Esophagus squamous epithelium (tissue), 5 donors: ENCODE data around the gene CDH15. TPM values are rescaled to one million over a fixed set of nuclear protein-coding genes. Genes with fewer than 3 reads are reported as not detected.

Experiments used
- DNase-seq: peaks from one replicate; lab custom pipeline; 2025; lab: John Stamatoyannopoulos, UW
- H3K27ac ChIP-seq, 4 donors: fragments of 200-600 bp; sonication (generic); one replicate each; pipeline ENCODE4 v1.5.1; 2016 to 2019; ENCODE audit warnings: mild to moderate bottlenecking in 1 of 4
- H3K27me3 ChIP-seq, 4 donors: fragments of 200-600 bp; sonication (generic); 1 replicate in 3 of 4; 2 replicates in 1 of 4; pipeline versions ENCODE4 v1.5.1 to v1.6.0; 2017 to 2021; ENCODE audit warnings: antibody characterized with exemption in 1 of 4
- H3K36me3 ChIP-seq, 3 donors: fragments of 200-600 bp; sonication (generic); one replicate each; pipeline ENCODE4 v1.5.1; 2016 to 2019
- H3K4me1 ChIP-seq, 3 donors: fragments of 200-600 bp; sonication (generic); one replicate each; pipeline ENCODE4 v1.5.1; 2017 to 2019
- H3K4me3 ChIP-seq, 4 donors: fragments of 200-600 bp; sonication (generic); 1 replicate in 3 of 4; 2 replicates in 1 of 4; pipeline ENCODE4 v1.5.1; 2016 to 2019; ENCODE audit warnings: mild to moderate bottlenecking in 2 of 4, moderate library complexity in 1 of 4
- H3K9me3 ChIP-seq, 3 donors: fragments of 200-600 bp; sonication (generic); one replicate each; pipeline ENCODE4 v1.5.1; 2016 to 2019
- POLR2A ChIP-seq, 4 donors: fragments of 450-650 bp; IDR thresholded peaks; one replicate each; pipeline ENCODE4 v1.6.1; 2017; ENCODE audit warnings: antibody characterized with exemption in 4 of 4, mild to moderate bottlenecking in 4 of 4, moderate library complexity in 3 of 4
- WGBS, 2 donors: methylation state at CpG; one replicate each; pipeline ENCODE4 v1.1.5; 2018; 5-methylcytosine and 5-hydroxymethylcytosine counted together
- intact Hi-C: fragments of 100-400 bp; cut with DNase I; formaldehyde crosslinking; loops from one replicate; pipeline ENCODE4 v1.15.0; 2022
- total RNA-seq, 4 donors: library from RNA; depleted of rRNA; stranded (reverse); fragments of >200 nt; gene quantifications; one replicate each; pipeline ENCODE4 v1.1.0, GENCODE V29; 2016
- TF ChIP-seq, protein P1 (sequence below), 6 experiments: fragments of 450-650 bp in 4 of 6; fragments of 200-600 bp in 2 of 6; sonication (generic) in 2 of 6; IDR thresholded peaks; one replicate each; pipeline ENCODE4 v1.5.1; 2016 to 2019; ENCODE audit warnings: antibody characterized with exemption in 6 of 6, mild to moderate bottlenecking in 4 of 6, moderate library complexity in 4 of 6
- donor health status: DM: yes; HTN: yes; CAD: no.

Gene CDH15
- total RNA-seq, 4 donors from 2014 or later, result not detected

DNA sequence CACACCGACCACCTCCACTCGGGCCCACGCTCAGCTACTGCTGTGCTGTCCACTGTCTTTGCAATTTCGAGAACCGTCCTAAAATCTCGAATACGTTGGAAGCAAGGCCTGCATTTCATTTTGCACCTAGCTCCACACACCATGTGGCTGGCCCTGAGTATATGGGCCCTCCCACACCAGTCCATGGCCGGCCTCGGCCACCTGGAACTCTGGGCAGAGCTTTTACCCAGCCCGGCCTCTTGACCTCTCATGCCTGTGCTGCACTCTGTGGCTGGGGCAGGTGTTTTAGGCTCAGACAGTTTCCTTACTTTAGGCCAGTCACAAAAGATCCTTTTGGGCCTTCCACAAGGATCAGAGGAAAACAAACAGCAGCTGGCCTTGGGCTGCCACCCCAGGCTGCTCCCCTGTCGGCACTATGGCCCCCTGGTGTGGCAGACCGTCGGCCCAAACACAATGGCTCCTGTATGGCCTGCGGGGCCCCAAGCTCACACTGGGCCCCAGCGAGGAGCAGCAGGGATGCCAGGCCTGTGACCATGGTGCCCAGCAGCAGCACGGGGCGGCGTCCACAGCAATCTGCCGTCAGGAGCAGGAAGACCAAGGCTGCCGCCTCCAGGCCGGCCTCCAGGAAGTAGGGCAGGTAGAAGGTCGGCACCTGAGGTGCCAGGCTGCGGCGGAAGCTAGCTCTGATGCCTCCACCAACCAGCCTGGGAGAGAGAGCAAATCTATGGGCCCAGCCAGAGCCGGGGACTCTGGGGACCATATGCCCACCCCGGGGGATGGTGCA lies 26.3 kb downstream of the CDH15 start:
- no peak for DNase-seq
- no peaks in the 10 kb centered on the region for H3K9me3 ChIP-seq
- H3K27ac ChIP-seq, result no peak overlapping the region
- peaks cover 6 to 34% (median 13%) of the 10 kb centered on the region in 3 donors for H3K4me1 ChIP-seq
- TF ChIP-seq, protein P1, sequence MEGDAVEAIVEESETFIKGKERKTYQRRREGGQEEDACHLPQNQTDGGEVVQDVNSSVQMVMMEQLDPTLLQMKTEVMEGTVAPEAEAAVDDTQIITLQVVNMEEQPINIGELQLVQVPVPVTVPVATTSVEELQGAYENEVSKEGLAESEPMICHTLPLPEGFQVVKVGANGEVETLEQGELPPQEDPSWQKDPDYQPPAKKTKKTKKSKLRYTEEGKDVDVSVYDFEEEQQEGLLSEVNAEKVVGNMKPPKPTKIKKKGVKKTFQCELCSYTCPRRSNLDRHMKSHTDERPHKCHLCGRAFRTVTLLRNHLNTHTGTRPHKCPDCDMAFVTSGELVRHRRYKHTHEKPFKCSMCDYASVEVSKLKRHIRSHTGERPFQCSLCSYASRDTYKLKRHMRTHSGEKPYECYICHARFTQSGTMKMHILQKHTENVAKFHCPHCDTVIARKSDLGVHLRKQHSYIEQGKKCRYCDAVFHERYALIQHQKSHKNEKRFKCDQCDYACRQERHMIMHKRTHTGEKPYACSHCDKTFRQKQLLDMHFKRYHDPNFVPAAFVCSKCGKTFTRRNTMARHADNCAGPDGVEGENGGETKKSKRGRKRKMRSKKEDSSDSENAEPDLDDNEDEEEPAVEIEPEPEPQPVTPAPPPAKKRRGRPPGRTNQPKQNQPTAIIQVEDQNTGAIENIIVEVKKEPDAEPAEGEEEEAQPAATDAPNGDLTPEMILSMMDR (IDR thresholded peaks at IDR 0.05), result no peak
- TF ChIP-seq POLR2A (IDR thresholded peaks at IDR 0.05), result no peak
- H3K27me3 ChIP-seq, result peaks cover 11 to 73% (median 21%) of the 10 kb centered on the region in 4 donors
- 84 to 92% methylated on average over 5 to 11 of the region's 26 CpGs for WGBS, 2 donors
- intact Hi-C loops, result no loop called here
- H3K36me3 ChIP-seq, result no peaks in the 10 kb centered on the region
- no peak overlapping the region for H3K4me3 ChIP-seq

DNA sequence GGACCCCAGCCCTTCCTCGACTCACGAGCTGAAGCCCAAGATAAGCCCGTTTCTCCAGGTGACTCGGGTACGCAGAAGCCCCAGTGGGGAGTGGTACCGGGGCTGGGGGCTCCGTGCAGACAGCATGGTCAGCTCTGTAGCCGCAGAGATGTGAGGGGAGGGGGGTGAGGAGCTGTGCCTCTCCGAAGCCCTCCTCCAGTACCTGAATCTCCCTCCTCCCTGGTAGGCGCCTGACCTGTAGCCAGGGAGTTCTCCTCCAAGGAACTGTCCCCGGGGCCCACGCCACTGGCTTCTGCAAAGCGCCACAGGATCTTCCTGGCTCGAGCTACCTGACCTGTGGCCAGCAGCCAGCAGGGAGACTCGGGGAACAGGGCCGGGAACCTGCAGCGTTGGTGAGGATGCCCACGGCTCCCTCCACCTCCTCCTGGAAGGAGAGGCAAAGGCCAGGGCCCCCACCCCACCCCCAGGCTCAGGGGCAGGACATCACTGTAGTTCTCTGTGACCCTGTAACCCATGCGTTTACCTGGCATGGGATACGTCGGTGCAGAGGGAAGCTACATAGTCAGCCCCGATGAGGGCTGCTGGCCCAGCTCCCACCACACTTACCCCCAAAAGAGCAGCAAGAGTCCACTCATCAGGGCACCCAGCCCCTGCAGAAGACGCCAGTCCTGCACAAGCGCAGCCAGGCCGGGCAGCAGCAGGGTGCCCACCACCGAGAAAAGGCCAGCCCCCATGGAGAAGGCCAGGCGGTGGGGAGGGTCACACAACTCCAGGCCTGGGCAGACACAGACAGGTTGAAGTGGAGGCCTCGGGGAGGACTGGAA lies 27.1 kb downstream of the CDH15 start:
- WGBS, 2 donors, result 88 to 93% methylated on average over 6 to 10 of the region's 28 CpGs
- Histone ChIP-seq H3K36me3 (no peaks in the 10 kb centered on the region), H3K4me1 (peaks cover 6 to 28% (median 13%) of the 10 kb centered on the region in 3 donors), H3K9me3 (no peaks in the 10 kb centered on the region), H3K27ac (no peak overlapping the region), H3K27me3 (peaks cover 11 to 75% (median 24%) of the 10 kb centered on the region in 4 donors), H3K4me3 (no peak overlapping the region)
- intact Hi-C loops, result no loop called here
- no peak for DNase-seq
- no peak for TF ChIP-seq POLR2A (IDR thresholded peaks at IDR 0.05)
- TF ChIP-seq, protein P1 (IDR thresholded peaks at IDR 0.05), result no peak

DNA sequence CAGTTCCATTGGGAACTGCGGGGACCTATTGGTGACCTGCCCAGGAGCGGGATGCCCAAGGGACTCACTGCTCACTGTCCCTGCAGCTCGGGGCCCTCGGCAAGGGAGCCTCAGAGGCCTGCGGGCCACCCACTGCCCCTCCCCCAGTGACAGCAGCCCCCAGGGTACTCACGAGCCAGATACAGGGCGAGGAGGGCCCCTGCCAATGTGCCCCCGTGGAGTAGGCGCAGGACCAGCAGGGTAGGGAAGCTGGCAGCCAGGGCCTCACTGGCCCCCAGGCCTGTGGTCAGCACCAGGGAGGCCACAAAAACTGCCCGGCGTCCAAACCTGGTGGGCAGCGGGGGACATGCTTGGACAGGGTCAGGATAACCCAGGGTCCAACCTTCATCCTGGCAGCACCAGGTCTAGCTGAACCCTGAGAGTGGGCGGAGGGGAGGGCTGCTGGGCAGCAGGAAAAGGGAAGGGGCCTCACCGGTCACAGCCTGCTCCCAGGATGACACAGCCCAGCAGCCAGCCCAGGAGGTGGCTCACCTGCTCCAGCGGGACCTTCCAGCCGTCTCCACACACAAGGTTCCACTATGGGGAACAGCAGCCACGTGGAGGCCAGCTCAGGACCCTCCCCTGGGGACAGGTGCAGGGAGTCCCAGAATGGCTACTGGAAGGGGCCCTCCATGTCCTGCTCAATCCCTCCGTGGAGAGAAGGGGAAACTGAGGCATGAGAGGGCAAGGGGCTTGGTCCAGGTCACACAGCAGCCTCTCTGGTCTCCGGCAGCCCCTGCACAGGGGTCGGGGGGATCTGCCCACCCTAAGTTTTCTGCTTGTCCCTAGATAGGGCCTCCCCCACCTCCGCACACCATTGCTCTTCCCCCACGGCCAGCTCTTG lies 27.9 kb downstream of the CDH15 start:
- Histone ChIP-seq H3K4me1 (peaks cover 6 to 28% (median 13%) of the 10 kb centered on the region in 3 donors), H3K27me3 (peaks cover 11 to 78% (median 24%) of the 10 kb centered on the region in 4 donors), H3K4me3 (no peak overlapping the region), H3K36me3 (no peaks in the 10 kb centered on the region), H3K9me3 (no peaks in the 10 kb centered on the region), H3K27ac (no peak overlapping the region)
- DNase-seq, result no peak
- intact Hi-C loops, result no loop called here
- TF ChIP-seq POLR2A (IDR thresholded peaks at IDR 0.05), result no peak
- TF ChIP-seq, protein P1 (IDR thresholded peaks at IDR 0.05), result no peak
- WGBS, 2 donors, result 55 to 65% methylated on average over 4 to 10 of the region's 22 CpGs

DNA sequence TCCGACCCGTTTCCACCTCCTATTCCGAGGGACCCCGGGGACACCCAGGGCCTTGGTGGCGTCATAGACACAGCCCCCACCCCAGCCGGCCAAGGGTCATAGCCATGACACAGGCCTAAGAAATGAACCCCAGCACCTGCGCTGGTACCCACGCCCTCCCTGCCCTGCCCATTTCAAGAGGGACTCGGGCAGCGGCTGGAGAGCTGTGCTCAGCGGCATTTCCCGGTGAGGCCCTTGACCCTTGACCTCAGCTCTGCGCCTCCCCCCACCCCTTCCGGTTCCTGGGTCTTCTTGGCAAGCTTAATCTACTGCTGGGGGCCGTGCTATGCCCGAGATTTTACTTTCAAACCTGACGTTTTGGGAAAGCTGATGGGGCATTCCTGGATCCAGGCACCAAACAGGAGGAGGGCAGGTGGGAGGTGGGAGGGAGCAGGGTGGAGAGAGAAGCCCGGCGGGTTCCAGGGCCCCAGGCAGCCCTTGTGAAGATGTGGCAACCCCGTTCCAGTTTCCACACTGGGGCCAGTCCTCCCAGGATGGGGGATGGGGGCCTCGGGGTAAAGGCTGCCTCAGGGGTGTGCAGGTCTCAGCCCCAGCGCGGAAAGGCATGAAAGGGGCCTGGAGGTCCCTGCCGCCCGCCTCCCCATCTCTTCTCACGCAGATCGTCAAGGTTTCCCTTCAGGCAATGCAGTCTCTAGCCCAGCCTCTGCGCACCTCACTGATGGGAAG lies 28.7 kb downstream of the CDH15 start, which contains the start of gene SLC22A31:
Gene SLC22A31 (minus strand): TSS at position 414 of the 726 bp plus-strand sequence. CDS start 36 bp downstream, at position 378.
- peaks cover 6 to 28% (median 13%) of the 10 kb centered on the region in 3 donors for H3K4me1 ChIP-seq
- TF ChIP-seq, protein P1 (IDR thresholded peaks at IDR 0.05), result no peak
- no peak for TF ChIP-seq POLR2A (IDR thresholded peaks at IDR 0.05)
- DNase-seq, result no peak
- peak within 1 kb of the TSS; percentile 18 to 65 (median 31) for H3K4me3 ChIP-seq
- no peaks in the 10 kb centered on the region for H3K9me3 ChIP-seq
- no peak within 1 kb of the TSS for H3K27ac ChIP-seq
- intact Hi-C loops, result no loop called here
- no peaks in the 10 kb centered on the region for H3K36me3 ChIP-seq
- H3K27me3 ChIP-seq, result peaks cover 11 to 86% (median 24%) of the 10 kb centered on the region in 4 donors
- WGBS, 2 donors, result 12 to 23% methylated on average over 12 to 18 of the region's 28 CpGs
